Stomach (tissue), 4 donors: ENCODE measurements around the gene TYRO3.

Experiments
- EP300 ChIP-seq: sonication (generic); formaldehyde crosslinking; IDR thresholded peaks from one replicate; pipeline ENCODE4 v1.6.1; 2017; ENCODE audit warnings: antibody characterized with exemption
- POLR2A ChIP-seq, 4 donors: fragments of 450-650 bp; IDR thresholded peaks; one replicate each; pipeline ENCODE4 v1.6.1; 2016; ENCODE audit warnings: antibody characterized with exemption in 4 of 4, control low read depth in 2 of 4, mild to moderate bottlenecking in 1 of 4, moderate library complexity in 1 of 4
- POLR2AphosphoS5 ChIP-seq, 3 donors: sonication (generic); formaldehyde crosslinking; IDR thresholded peaks; one replicate each; pipeline ENCODE4 v1.6.1; 2016; ENCODE audit warnings: antibody characterized with exemption in 3 of 3
- TF ChIP-seq, protein P1 (sequence below), 7 experiments: fragments of 450-650 bp in 4 of 7; fragments of 200-600 bp in 3 of 7; sonication (generic) in 3 of 7; IDR thresholded peaks; one replicate each; pipeline ENCODE4 v1.5.1; 2016 to 2019; ENCODE audit warnings: antibody characterized with exemption in 7 of 7, control low read depth in 2 of 7, mild to moderate bottlenecking in 1 of 7

DNA sequence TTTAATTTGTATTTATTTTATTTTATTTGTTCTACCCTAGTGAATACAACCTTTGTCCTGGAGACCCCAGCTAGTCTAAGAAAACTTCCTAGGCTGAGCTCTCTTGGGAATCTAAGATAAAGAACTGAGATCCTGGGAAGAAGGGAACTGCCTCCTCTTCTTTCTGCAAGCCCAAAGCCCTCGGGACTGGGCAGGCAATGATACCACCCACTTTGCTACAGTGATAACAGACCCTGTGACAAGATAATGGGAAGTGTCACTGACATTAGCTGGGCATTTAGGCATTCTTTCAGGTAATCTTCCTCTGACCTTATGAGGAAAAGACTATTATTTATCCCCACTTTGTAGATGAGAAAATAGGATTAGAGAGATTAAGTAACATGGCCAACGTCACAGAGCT, 15.1 kb downstream of the TYRO3 start:
- TF ChIP-seq, protein P1, sequence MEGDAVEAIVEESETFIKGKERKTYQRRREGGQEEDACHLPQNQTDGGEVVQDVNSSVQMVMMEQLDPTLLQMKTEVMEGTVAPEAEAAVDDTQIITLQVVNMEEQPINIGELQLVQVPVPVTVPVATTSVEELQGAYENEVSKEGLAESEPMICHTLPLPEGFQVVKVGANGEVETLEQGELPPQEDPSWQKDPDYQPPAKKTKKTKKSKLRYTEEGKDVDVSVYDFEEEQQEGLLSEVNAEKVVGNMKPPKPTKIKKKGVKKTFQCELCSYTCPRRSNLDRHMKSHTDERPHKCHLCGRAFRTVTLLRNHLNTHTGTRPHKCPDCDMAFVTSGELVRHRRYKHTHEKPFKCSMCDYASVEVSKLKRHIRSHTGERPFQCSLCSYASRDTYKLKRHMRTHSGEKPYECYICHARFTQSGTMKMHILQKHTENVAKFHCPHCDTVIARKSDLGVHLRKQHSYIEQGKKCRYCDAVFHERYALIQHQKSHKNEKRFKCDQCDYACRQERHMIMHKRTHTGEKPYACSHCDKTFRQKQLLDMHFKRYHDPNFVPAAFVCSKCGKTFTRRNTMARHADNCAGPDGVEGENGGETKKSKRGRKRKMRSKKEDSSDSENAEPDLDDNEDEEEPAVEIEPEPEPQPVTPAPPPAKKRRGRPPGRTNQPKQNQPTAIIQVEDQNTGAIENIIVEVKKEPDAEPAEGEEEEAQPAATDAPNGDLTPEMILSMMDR (IDR thresholded peaks at IDR 0.05) = no peak
- no peak for TF ChIP-seq POLR2AphosphoS5 (IDR thresholded peaks at IDR 0.05)
- TF ChIP-seq POLR2A (IDR thresholded peaks at IDR 0.05) = no peak
- TF ChIP-seq EP300 = no peak
